Endothelial cell of coronary artery (primary cell): ENCODE results near the gene GOLGA8A. TPM values are rescaled to one million over a fixed set of nuclear protein-coding genes. Genes with fewer than 3 reads are reported as not detected.

Source experiments
- total RNA-seq: library from RNA; depleted of rRNA; stranded (reverse); fragments of >200 nt; gene quantifications from 2 replicates; pipeline ENCODE4 v1.2.3, GENCODE V29; 2014

Gene GOLGA8A, protein sequence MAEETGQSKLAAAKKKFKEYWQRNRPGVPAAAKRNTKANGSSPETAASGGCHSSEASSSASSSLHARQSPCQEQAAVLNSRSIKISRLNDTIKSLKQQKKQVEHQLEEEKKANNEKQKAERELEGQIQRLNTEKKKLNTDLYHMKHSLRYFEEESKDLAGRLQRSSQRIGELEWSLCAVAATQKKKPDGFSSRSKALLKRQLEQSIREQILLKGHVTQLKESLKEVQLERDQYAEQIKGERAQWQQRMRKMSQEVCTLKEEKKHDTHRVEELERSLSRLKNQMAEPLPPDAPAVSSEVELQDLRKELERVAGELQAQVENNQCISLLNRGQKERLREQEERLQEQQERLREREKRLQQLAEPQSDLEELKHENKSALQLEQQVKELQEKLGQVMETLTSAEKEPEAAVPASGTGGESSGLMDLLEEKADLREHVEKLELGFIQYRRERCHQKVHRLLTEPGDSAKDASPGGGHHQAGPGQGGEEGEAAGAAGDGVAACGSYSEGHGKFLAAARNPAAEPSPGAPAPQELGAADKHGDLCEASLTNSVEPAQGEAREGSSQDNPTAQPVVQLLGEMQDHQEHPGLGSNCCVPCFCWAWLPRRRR
- total RNA-seq: 8.3 and 33.3 TPM in 2 replicates

DNA sequence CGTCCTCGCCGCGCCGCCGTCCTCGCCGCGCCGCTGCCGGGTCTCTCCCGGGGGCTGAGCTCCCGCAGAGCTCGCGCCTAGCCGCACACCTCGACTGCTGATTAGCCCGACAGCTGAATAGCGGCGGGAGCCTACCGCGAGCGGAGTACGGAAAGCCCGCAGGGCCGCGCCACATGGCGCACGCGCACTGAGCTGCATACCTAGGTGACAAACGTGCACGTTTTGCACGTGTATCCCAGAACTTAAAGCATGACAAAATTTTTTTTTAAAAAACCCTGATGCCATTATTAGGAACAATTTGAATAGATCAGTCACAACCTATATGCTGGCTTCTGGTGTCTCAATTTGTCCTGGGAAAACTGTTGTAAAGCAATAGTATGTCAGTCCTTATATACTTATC is at the start of gene GOLGA8A:
TSS of gene GOLGA8A (minus strand) at position 122 of the 400 bp plus-strand sequence. CDS start 48,117 bp downstream, outside the sequence.

Other genes with a start within 250 kb of the GOLGA8A start
- gene KATNBL1, start 227.7 kb downstream of the GOLGA8A start, total RNA-seq: 42.8 and 57.6 TPM in 2 replicates
- 173 TPM in 2 replicates for gene EMC4, start 212.8 kb downstream of the GOLGA8A start, total RNA-seq
- gene SLC12A6, start 100.0 kb downstream of the GOLGA8A start, total RNA-seq: 13.1 and 22.9 TPM in 2 replicates
- 154 and 219 TPM in 2 replicates for gene NOP10, start 94.7 kb downstream of the GOLGA8A start, total RNA-seq
- not detected in 2 replicates for gene NUTM1, start 94.5 kb downstream of the GOLGA8A start, total RNA-seq
- gene LPCAT4, start 70.6 kb downstream of the GOLGA8A start, total RNA-seq: 7.1 and 15.5 TPM in 2 replicates
- 10.7 and 26.5 TPM in 2 replicates for gene GOLGA8B, start 145.8 kb upstream of the GOLGA8A start, total RNA-seq